GM12865 (cell line): ENCODE data around the gene MYO1F.
"Not testable (repeated sequence)": the region's sequence is repeated elsewhere in the genome, so short reads cannot be mapped to it uniquely, and the experiment has no call there.

ENCODE experiments used
- DNase-seq: peaks from one replicate; pipeline ENCODE4 v3.0.0; 2010; ENCODE audit warnings: low read depth
- H3K4me3 ChIP-seq: 2 replicates; pipeline ENCODE4 v1.5.1; 2011; ENCODE audit warnings: mild to moderate bottlenecking, low read depth, low read length, control low read depth
- TF ChIP-seq, protein P1 (sequence below): IDR thresholded peaks from 2 replicates; pipeline ENCODE4 v1.5.1; 2011; ENCODE audit warnings: low read length, control low read depth, low read depth, inconsistent platforms; ENCODE audit not compliant: insufficient read depth; ENCODE audit errors: missing control alignments

Gene MYO1F

DNA sequence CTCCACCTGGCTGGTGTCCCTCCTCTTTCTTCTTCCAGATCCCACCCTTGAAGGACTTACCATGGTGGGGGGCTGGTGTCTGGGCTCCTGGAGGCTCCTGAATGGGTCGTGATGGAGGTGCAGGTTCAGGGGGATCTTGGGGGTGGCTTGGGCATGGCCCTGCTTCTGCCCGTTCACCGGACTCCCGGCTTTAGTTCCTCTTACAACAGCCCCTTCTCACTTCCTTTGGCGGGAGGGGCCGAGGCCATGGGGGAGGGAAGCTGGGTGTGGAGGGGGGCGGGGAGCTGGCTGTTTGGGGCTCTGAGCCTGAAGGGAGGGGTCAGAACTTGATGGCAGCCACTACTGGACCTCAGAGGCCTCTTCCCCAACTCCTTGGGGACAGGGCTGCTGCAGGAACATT, at the start of gene MYO1F:
MYO1F (minus strand) TSS at position 196 of the 400 bp plus-strand sequence; CDS start at position 63, 133 bp downstream.
- TF ChIP-seq, protein P1, sequence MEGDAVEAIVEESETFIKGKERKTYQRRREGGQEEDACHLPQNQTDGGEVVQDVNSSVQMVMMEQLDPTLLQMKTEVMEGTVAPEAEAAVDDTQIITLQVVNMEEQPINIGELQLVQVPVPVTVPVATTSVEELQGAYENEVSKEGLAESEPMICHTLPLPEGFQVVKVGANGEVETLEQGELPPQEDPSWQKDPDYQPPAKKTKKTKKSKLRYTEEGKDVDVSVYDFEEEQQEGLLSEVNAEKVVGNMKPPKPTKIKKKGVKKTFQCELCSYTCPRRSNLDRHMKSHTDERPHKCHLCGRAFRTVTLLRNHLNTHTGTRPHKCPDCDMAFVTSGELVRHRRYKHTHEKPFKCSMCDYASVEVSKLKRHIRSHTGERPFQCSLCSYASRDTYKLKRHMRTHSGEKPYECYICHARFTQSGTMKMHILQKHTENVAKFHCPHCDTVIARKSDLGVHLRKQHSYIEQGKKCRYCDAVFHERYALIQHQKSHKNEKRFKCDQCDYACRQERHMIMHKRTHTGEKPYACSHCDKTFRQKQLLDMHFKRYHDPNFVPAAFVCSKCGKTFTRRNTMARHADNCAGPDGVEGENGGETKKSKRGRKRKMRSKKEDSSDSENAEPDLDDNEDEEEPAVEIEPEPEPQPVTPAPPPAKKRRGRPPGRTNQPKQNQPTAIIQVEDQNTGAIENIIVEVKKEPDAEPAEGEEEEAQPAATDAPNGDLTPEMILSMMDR, result no peak
- peak within 1 kb of the TSS; percentile 70 for H3K4me3 ChIP-seq
- peak; percentile 72 for DNase-seq

DNA sequence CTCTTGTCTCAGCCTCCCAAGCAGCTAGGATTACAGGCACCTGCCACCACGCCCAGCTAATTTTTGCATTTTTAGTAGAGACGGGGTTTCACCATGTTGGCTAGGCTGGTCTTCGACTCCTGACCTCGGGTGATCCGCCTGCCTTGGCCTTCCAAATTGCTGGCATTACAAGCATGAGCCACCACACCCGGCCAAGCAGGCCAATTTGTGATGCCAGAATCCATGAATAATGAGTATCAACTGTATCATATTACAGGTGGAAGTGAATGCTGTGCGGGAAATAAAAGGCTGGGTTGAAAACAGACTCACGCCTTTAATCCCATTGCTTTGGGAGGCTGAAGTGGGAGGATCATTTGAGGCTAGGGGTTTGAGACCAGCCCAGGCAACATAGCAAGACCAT, 49.6 kb upstream of the MYO1F start:
- DNase-seq, result no peak
- TF ChIP-seq, protein P1, result no peak
- H3K4me3 ChIP-seq, result no peak overlapping the region

DNA sequence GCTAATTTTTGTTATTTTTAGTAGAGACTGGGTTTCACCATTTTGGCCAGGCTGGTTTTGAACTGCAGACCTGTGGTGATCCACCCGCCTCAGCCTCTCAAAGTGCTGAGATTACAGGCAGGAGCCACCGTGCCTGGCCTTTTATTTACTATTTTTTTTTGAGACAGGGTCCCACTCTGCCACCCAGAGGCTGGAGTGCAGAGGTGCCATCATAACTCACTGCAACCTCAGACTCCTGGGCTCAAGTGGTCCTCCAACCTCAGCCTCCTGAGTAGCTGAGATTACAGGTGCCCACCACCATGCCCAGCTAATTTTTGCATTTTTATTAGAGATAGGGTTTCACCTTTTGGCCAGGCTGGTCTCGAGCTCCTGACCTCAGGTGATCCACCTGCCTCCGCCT, 45.6 kb upstream of the MYO1F start:
- not testable (repeated sequence) for H3K4me3 ChIP-seq, DNase-seq

DNA sequence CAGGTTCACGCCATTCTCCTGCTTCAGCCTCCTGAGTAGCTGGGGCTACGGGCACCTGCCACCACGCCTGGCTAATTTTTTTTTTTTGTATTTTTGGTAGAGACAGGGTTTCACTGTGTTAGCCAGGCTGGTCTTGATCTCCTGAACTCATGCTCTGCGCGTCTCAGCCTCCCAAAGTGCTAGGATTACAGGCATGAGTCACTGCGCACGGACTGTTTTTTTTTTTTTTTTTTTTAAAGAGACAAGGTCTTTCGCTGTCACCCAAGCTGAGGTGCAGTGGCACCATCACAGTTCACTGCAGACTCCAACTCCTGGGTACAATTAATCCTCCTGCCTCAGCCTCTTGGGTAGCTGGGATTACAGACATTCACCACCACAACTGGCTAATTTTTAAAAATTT, 41.5 kb upstream of the MYO1F start:
- TF ChIP-seq, protein P1, result no peak
- DNase-seq, result no peak
- H3K4me3 ChIP-seq, result no peak overlapping the region

DNA sequence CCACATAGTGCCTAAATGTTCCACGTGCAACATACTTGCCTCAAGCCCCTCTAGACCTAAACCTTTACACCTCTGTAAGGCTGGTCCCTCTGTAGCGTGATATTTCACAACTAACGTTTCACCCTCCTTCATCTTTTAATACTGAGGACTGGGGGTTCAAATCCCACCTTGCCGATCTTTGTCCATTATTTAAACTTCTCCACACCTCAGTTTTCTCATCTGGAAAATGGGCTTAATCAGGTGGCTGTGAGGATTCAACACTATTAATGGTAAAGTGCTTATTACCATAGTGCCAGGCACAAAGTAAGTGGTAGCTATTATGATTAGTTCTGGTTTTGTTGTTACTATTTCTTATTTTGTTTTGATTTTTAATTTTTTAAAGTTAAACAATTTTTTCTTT, 40.7 kb upstream of the MYO1F start:
- H3K4me3 ChIP-seq, result no peak overlapping the region
- DNase-seq, result no peak

DNA sequence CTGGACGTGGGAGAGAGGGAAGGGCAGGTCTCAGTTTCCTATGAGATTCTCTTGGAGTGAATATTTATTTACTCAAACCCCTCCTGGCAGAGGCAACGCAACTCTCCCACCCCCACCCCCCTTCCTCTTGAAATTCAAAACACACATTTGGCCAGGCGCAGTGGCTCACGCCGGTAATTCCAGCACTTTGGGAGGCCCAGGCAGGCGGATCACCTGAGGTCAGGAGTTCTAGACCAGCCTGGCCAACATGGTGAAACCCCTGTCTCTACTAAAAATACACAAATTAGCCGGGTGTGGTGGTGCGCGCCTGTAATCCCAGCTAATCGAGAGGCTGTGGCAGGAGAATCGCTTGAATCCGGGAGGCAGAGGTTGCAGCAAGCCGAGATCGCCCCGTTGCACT, 40.1 kb upstream of the MYO1F start:
- not testable (repeated sequence) for H3K4me3 ChIP-seq, DNase-seq

More for the DNA sequence above, 40.7 kb upstream of the MYO1F start:
- TF ChIP-seq, protein P1, result no peak

DNA sequence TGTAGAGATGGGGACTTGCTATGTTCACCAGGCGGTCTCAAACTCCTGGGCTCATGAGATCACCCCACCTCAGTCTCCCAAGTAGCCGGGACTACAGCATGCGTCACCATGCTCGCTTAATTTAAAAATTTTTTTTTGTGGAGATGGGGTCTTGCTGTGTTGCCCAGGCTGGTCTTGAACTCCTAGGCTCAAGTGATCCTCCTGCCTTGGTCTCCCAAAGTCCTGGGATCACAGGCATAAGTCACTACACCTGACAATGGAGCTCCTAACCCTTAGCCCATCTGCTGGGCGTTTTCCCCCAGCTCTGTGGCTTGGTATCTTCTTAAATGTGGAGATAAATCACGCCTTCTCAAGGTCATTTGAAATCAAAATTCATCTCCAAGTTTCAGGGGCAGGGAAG, 39.6 kb upstream of the MYO1F start:
- DNase-seq, result no peak
- TF ChIP-seq, protein P1, result no peak
- no peak overlapping the region for H3K4me3 ChIP-seq

DNA sequence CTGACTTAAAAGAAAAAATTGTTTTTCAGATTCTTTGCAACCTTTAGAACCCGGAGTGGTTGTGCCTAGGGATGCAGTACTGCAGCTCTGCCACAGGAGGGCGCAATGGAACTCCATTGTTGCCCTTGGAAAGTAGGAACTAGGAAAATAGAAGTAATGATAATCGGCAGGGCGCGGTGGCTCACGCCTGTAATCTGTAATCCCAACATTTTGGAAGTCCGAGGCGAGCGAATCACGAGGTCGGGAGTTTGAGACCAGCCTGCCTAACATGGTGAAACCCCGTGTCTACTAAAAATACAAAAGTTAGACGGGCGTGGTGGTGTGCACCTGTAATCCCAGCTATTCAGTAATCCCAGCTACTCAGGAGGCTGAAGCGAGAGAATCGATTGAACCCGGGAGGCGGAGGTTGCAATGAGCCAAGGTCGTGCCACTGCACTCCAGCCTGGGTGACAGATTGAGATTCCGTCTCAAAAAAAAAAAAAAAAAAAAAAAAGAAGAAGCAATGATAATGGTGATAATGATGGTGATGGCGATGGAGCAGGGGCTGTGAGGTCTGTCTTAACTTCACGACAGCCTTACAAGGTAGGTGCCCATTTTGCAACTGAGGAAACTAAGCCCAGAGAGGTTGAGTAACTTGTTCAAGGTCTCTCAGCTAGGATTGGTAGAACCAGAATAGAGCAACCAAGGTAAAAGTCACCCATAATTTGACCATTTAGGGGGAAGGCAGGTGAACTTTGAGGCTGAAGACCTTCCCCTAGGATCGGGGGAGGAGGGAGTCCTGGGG, 38.8 kb upstream of the MYO1F start:
- peak; percentile 36 for DNase-seq
- TF ChIP-seq, protein P1, result peak; percentile 88
- no peak overlapping the region for H3K4me3 ChIP-seq
